ENCODE measurements around the gene DENND1A. TPM values are rescaled to one million over a fixed set of nuclear protein-coding genes. Genes with fewer than 3 reads are reported as not detected.

Gene DENND1A
- total RNA-seq, 1 experiment from 2014 or later: 29.7 TPM

GRCh38 chr9:123364241-123364824 is 565.6 kb downstream of the DENND1A start:
- H3K4me2 ChIP-seq (ENCODE audit: low read length): no peak overlapping the region
- BruUV-seq (replicated peaks): no TSS peak
- no peaks in the 10 kb centered on the region for H3K9me3 ChIP-seq (ENCODE audit: low read length)
- no peaks in the 10 kb centered on the region for H3K9me2 ChIP-seq (replicated peaks; ENCODE audit: low read length)
- H3K79me2 ChIP-seq (ENCODE audit: low read length): no peaks in the 10 kb centered on the region
- ChIA-PET POLR2A (ENCODE audit: unreplicated experiment) (no interaction called here), CTCF (no interaction called here)
- H3K27ac ChIP-seq (ENCODE audit: low read length): no peak overlapping the region
- H3K9ac ChIP-seq (ENCODE audit: low read length): no peak overlapping the region
- intact Hi-C loops (cut with micrococcal nuclease): no loop called here
- no peaks in the 10 kb centered on the region for H3K27me3 ChIP-seq (ENCODE audit: low read length)
- no peak for DNase-seq
- no peak overlapping the region for H2AFZ ChIP-seq (ENCODE audit: low read length)
- no peak for TF ChIP-seq EZH2 (IDR thresholded peaks at IDR 0.05; ENCODE audit: low read length, unreplicated experiment)
- no peak for TF ChIP-seq CTCF (conservative IDR thresholded peaks at IDR 0.05; ENCODE audit: low read depth, low read length)
- TF ChIP-seq EZH2phosphoT487 (IDR thresholded peaks at IDR 0.05; ENCODE audit: borderline replicate concordance, low read length): no peak
- ATAC-seq: no peak
- H3K4me1 ChIP-seq (ENCODE audit: insufficient read depth, low read length): no peaks in the 10 kb centered on the region
- no peak overlapping the region for H3K4me3 ChIP-seq (ENCODE audit: low read length)
- no peaks in the 10 kb centered on the region for H4K20me1 ChIP-seq (ENCODE audit: low read length)
- H3K36me3 ChIP-seq (ENCODE audit: low read depth, low read length): no peaks in the 10 kb centered on the region
- H3F3A ChIP-seq (ENCODE audit: low read length, unreplicated experiment): no peaks in the 10 kb centered on the region

- Histone ChIP-seq H3F3A (ENCODE audit: low read length, unreplicated experiment) (no peaks in the 10 kb centered on the region), H3K9ac (ENCODE audit: low read length) (no peak overlapping the region), H3K4me2 (ENCODE audit: low read length) (no peak overlapping the region), H3K4me3 (ENCODE audit: low read length) (no peak overlapping the region), H3K36me3 (ENCODE audit: low read depth, low read length) (no peaks in the 10 kb centered on the region), H4K20me1 (ENCODE audit: low read length) (no peaks in the 10 kb centered on the region), H3K4me1 (ENCODE audit: insufficient read depth, low read length) (no peaks in the 10 kb centered on the region), H3K27me3 (ENCODE audit: low read length) (no peaks in the 10 kb centered on the region), H3K9me2 (replicated peaks; ENCODE audit: low read length) (no peaks in the 10 kb centered on the region), H3K9me3 (ENCODE audit: low read length) (no peaks in the 10 kb centered on the region), H3K79me2 (ENCODE audit: low read length) (no peaks in the 10 kb centered on the region), H2AFZ (ENCODE audit: low read length) (no peak overlapping the region), H3K27ac (ENCODE audit: low read length) (no peak overlapping the region)
- ATAC-seq (no peak), DNase-seq (no peak)
- intact Hi-C loops (cut with micrococcal nuclease): no loop called here
- POLR2A ChIA-PET (ENCODE audit: unreplicated experiment): no interaction called here
- BruUV-seq (replicated peaks): no TSS peak
- CTCF ChIA-PET: no interaction called here
- TF ChIP-seq EZH2phosphoT487 (IDR thresholded peaks at IDR 0.05; ENCODE audit: borderline replicate concordance, low read length) (no peak), EZH2 (IDR thresholded peaks at IDR 0.05; ENCODE audit: low read length, unreplicated experiment) (no peak), CTCF (conservative IDR thresholded peaks at IDR 0.05; ENCODE audit: low read depth, low read length) (no peak)
These were observed 567.1 kb downstream of the DENND1A start for GRCh38 chr9:123362856-123363255.

- CTCF ChIA-PET: no interaction called here
- Histone ChIP-seq H3K27ac (ENCODE audit: low read length) (no peak overlapping the region), H3K9me3 (ENCODE audit: low read length) (no peaks in the 10 kb centered on the region), H4K20me1 (ENCODE audit: low read length) (no peaks in the 10 kb centered on the region), H3K27me3 (ENCODE audit: low read length) (no peaks in the 10 kb centered on the region), H3K9me2 (replicated peaks; ENCODE audit: low read length) (no peaks in the 10 kb centered on the region), H3K9ac (ENCODE audit: low read length) (no peak overlapping the region), H3K4me1 (ENCODE audit: insufficient read depth, low read length) (no peaks in the 10 kb centered on the region), H3K36me3 (ENCODE audit: low read depth, low read length) (no peaks in the 10 kb centered on the region), H3K4me2 (ENCODE audit: low read length) (no peak overlapping the region), H3F3A (ENCODE audit: low read length, unreplicated experiment) (no peaks in the 10 kb centered on the region), H3K4me3 (ENCODE audit: low read length) (no peak overlapping the region), H3K79me2 (ENCODE audit: low read length) (no peaks in the 10 kb centered on the region), H2AFZ (ENCODE audit: low read length) (no peak overlapping the region)
- TF ChIP-seq EZH2 (IDR thresholded peaks at IDR 0.05; ENCODE audit: low read length, unreplicated experiment) (no peak), CTCF (conservative IDR thresholded peaks at IDR 0.05; ENCODE audit: low read depth, low read length) (no peak), EZH2phosphoT487 (IDR thresholded peaks at IDR 0.05; ENCODE audit: borderline replicate concordance, low read length) (no peak)
- no peak for ATAC-seq
- intact Hi-C loops (cut with micrococcal nuclease): no loop called here
- no TSS peak for BruUV-seq (replicated peaks)
- POLR2A ChIA-PET (ENCODE audit: unreplicated experiment): no interaction called here
- no peak for DNase-seq
These were observed 568.0 kb downstream of the DENND1A start for GRCh38 chr9:123361731-123362510.

Measured in PC-3 (cell line).